ENCODE results near the gene MNDA.
"Not testable (repeated sequence)": the region's sequence is repeated elsewhere in the genome, so short reads cannot be mapped to it uniquely, and the experiment has no call there.

MNDA gene

DNA sequence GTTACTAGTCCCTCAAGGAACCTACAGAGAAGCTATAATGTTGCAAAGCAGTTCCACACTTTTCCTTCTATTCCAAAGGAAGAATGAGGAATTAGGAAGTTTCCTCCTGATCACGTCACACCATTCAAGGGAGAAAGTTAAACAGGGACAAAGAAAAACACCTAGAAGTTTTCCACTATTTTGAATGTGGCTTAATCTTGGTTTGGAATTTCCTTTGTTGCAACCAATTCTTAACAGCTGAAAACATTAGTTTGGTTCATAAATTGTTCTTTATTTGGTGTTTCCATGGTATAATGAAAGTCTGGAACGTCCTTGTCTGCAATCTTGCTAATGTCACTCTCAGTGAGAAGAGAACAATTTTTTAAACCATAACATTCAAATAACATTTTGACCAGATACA lies 8.4 kb downstream of the MNDA start:
- no peak for DNase-seq

DNA sequence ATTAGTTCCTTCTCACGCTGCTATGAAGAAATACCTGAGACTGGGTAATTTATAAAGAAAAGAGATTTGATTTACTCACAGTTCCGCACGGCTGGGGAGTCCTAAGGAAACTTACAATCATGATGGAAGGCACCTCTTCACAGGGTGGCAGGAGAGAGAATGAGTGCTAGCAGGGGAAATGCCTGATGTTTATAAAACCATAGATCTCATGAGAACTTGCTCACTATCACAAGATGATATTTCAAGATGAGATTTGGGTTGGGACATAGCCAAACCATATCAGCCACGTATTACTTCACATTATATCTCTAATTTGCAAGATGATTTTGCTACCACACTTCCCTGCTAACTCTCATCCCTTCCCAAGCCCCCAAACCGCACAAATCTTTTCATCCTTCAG lies 9.1 kb downstream of the MNDA start:
- no peak for DNase-seq

DNA sequence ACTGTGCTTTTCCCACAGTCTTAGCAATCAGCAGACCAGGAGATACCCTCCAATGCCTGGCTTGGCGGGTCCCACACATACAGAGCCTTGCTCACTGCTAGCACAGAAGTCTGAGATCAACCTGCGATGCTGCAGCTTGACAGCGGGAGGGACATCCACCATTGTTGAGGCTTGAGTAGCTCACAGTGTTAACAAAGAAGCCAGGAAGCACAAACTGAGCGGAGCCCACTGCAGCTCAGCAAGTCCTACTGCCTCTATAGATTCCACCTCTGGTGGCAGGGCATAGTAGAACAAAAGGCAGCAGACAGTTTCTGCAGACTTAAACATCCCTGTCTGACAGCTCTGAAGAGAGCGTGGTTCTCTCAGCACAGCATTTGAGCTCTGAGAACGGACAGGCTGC lies 33.4 kb downstream of the MNDA start:
- DNase-seq = no peak

DNA sequence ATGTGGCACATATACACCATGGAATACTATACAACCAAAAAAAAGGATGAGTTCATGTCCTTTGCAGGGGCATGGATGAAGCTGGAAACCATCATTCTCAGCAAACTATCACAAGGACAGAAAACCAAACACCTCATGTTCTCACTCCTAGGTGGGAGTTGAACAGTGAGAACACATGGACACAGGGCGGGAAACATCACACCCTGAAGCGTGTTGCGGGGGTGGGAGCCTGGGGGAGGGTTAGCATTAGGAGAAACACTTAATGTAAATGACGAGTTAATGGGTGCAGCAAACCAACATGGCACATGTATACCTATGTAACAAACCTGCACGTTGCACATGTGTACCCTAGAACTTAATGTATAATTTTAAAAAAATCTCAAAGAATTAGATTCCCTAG lies 39.3 kb downstream of the MNDA start:
- not testable (repeated sequence) for DNase-seq

DNA sequence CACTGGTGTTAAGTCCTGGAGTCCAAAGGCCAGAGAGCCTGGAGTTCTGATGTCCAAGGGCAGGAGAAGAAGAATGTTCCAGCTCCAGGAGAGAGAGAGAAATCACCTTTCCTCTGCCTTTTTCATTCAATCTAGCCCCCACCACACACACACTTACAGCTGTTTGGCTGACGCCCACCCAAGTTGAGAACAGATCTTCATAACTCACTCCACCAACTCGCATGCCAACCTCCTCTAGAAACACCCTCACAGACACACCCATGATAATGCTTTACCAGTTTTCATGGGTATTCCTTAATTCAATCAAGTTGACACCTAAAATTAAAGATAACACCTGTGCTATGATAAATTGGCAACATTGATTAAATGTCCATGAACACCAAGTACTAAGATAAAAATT lies 42.0 kb downstream of the MNDA start:
- DNase-seq = no peak

DNA sequence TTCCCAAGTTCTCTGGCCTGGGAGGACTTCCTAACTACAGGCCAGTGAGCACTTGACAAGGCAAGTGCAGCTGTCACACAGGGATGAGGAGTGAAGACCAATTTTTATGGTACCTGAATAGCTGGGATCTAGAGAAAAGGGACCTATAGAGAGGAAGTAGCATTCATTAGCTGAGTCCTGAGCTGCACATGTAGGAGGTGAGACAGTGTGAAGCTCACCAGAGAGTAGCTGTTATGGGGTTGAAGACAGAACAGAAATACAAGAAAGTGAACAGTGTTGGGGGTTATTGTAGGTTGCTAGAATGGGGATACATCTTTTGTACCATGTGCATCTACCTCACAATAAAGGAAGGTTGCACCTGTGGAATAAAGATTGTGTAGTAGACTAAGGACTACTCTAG lies 62.5 kb downstream of the MNDA start:
- DNase-seq = no peak

DNA sequence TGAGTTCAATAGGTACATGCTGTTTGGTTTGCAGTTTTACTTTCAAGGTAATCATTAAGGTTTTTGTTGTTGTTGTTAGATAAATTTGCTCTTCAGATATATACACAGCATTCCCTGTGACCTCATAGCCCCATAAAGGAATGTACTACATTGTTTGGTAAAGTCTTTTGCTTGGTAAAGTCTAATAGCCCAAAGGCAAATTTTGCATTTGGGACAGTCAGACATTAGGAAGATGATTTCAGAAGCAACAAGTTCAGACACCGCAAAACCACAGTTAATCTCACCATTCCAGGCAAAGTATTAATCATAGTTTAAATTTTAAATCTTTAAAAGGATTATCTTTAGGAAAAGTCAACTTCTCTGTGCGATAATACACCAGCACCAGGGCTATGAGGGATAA lies 67.6 kb downstream of the MNDA start:
- no peak for DNase-seq

Data from CD4-positive, alpha-beta T cell treated with Interleukin-21 for 1 hour (primary cell).